ENCODE data around the gene PAMR1.

Gene PAMR1

GRCh38 chr11:35500744-35501143 is 24.7 kb downstream of the PAMR1 start:
- DNase-seq (ENCODE audit: low read depth in 1 of 2, low spot score in 1 of 2): no peak

- no peak for DNase-seq (ENCODE audit: low read depth in 1 of 2, low spot score in 1 of 2)
Observed at GRCh38 chr11:35496416-35496815, 29.0 kb downstream of the PAMR1 start.

GRCh38 chr11:35494957-35495490 is 30.4 kb downstream of the PAMR1 start:
- DNase-seq (ENCODE audit: low read depth in 1 of 2, low spot score in 1 of 2): no peak

GRCh38 chr11:35491231-35491871 is 34.1 kb downstream of the PAMR1 start:
- DNase-seq (ENCODE audit: low read depth in 1 of 2, low spot score in 1 of 2): no peak

GRCh38 chr11:35488117-35488516 is 37.3 kb downstream of the PAMR1 start:
- no peak for DNase-seq (ENCODE audit: low read depth in 1 of 2, low spot score in 1 of 2)

- DNase-seq (ENCODE audit: low read depth in 1 of 2, low spot score in 1 of 2): no peak
Observed at GRCh38 chr11:35487532-35488078, 37.8 kb downstream of the PAMR1 start.

- no peak for DNase-seq (ENCODE audit: low read depth in 1 of 2, low spot score in 1 of 2)
Observed at GRCh38 chr11:35486934-35487333, 38.5 kb downstream of the PAMR1 start.

- no peak for DNase-seq (ENCODE audit: low read depth in 1 of 2, low spot score in 1 of 2)
Observed at GRCh38 chr11:35486446-35486845, 39.0 kb downstream of the PAMR1 start.

- peak; percentile 47 to 49 for DNase-seq (ENCODE audit: low read depth in 1 of 2, low spot score in 1 of 2)
Observed at GRCh38 chr11:35485656-35486322, 39.6 kb downstream of the PAMR1 start.

- no peak for DNase-seq (ENCODE audit: low read depth in 1 of 2, low spot score in 1 of 2)
Observed at GRCh38 chr11:35484435-35484834, 41.0 kb downstream of the PAMR1 start.

GRCh38 chr11:35483131-35483820 is 42.1 kb downstream of the PAMR1 start:
- DNase-seq (ENCODE audit: low read depth in 1 of 2, low spot score in 1 of 2): no peak

GRCh38 chr11:35479731-35480130 is 45.7 kb downstream of the PAMR1 start:
- DNase-seq (ENCODE audit: low read depth in 1 of 2, low spot score in 1 of 2): no peak

- no peak for DNase-seq (ENCODE audit: low read depth in 1 of 2, low spot score in 1 of 2)
Observed at GRCh38 chr11:35478471-35479091, 46.8 kb downstream of the PAMR1 start.

- no peak for DNase-seq (ENCODE audit: low read depth in 1 of 2, low spot score in 1 of 2)
Observed at GRCh38 chr11:35477901-35478300, 47.5 kb downstream of the PAMR1 start.

- no peak for DNase-seq (ENCODE audit: low read depth in 1 of 2, low spot score in 1 of 2)
Observed at GRCh38 chr11:35474688-35475087, 50.7 kb downstream of the PAMR1 start.

GRCh38 chr11:35473795-35474374 is 51.5 kb downstream of the PAMR1 start:
- DNase-seq (ENCODE audit: low read depth in 1 of 2, low spot score in 1 of 2): no peak

- no peak for DNase-seq (ENCODE audit: low read depth in 1 of 2, low spot score in 1 of 2)
Observed at GRCh38 chr11:35470616-35471015, 54.8 kb downstream of the PAMR1 start.

- no peak for DNase-seq (ENCODE audit: low read depth in 1 of 2, low spot score in 1 of 2)
Observed at GRCh38 chr11:35466058-35466457, 59.4 kb downstream of the PAMR1 start.

GRCh38 chr11:35464308-35464707 is 61.1 kb downstream of the PAMR1 start:
- DNase-seq (ENCODE audit: low read depth in 1 of 2, low spot score in 1 of 2): no peak

GRCh38 chr11:35463331-35463751 is 62.1 kb downstream of the PAMR1 start:
- no peak for DNase-seq (ENCODE audit: low read depth in 1 of 2, low spot score in 1 of 2)
